Gastrocnemius medialis (tissue), 4 donors: ENCODE results near the gene MTFP1. TPM values are rescaled to one million over a fixed set of nuclear protein-coding genes. Genes with fewer than 3 reads are reported as not detected.
A peak's percentile ranks its signal among the peaks of the same experiment; 100 is the strongest.

Source experiments
- ATAC-seq, 2 donors: fragments of 150-250 bp; one replicate each; pipeline ENCODE4 v1.9.1; 2016
- DNase-seq, 2 donors: peaks; one replicate each; pipeline ENCODE4 v3.0.0-alpha.2; 2019
- H3K27ac ChIP-seq, 4 donors: fragments of 200-600 bp; sonication (generic); 1 replicate in 1 of 4; 2 replicates in 3 of 4; pipeline ENCODE4 v1.5.1; 2016 to 2018; ENCODE audit warnings: mild to moderate bottlenecking in 2 of 4, moderate library complexity in 1 of 4
- H3K27me3 ChIP-seq, 3 donors: fragments of 200-600 bp; sonication (generic) in 2 of 3; 1 replicate in 1 of 3; 2 replicates in 2 of 3; pipeline versions ENCODE4 v1.5.1 to v1.6.0; 2016 to 2019; ENCODE audit warnings: mild to moderate bottlenecking in 1 of 3, moderate library complexity in 1 of 3
- H3K36me3 ChIP-seq, 2 donors: fragments of 200-600 bp; sonication (generic) in 1 of 2; one replicate each; pipeline ENCODE4 v1.5.1; 2017 to 2018
- H3K4me1 ChIP-seq, 2 donors: fragments of 200-600 bp; sonication (generic) in 1 of 2; one replicate each; pipeline ENCODE4 v1.5.1; 2016 to 2017; ENCODE audit warnings: mild to moderate bottlenecking in 2 of 2
- H3K4me3 ChIP-seq, 4 donors: fragments of 200-600 bp; sonication (generic) in 3 of 4; 1 replicate in 1 of 4; 2 replicates in 3 of 4; pipeline ENCODE4 v1.5.1; 2016 to 2019; ENCODE audit warnings: mild to moderate bottlenecking in 2 of 4
- H3K9me3 ChIP-seq, 3 donors: fragments of 200-600 bp; sonication (generic) in 2 of 3; 1 replicate in 1 of 3; 2 replicates in 2 of 3; pipeline ENCODE4 v1.5.1; 2016 to 2019
- POLR2A ChIP-seq, 2 donors: fragments of 450-650 bp; IDR thresholded peaks; one replicate each; pipeline ENCODE4 v1.6.1; 2017; ENCODE audit warnings: antibody characterized with exemption in 2 of 2, mild to moderate bottlenecking in 2 of 2, moderate library complexity in 2 of 2
- in situ Hi-C, 4 donors: fragments of 200-750 bp; cut with MboI; loops; one replicate each; pipeline versions ENCODE4 v1.15.0 to v1.8.0; 2017; ENCODE audit warnings: low sequenced_read_pairs in 4 of 4
- intact Hi-C: fragments of 100-400 bp; cut with DNase I; formaldehyde crosslinking; loops from one replicate; pipeline ENCODE4 v1.15.1; 2023; ENCODE audit warnings: low total_unique reads
- total RNA-seq, 4 donors: library from RNA; depleted of rRNA; stranded (reverse); fragments of >200 nt; gene quantifications; one replicate each; pipeline versions ENCODE4 v1.1.0 to v1.2.3, GENCODE V29; 2016
- TF ChIP-seq, protein P1 (sequence below), 5 experiments: fragments of 450-650 bp in 3 of 5; fragments of 200-600 bp in 2 of 5; sonication (generic) in 2 of 5; IDR thresholded peaks in 4 of 5; conservative IDR thresholded peaks in 1 of 5; 1 replicate in 4 of 5; 2 replicates in 1 of 5; pipeline ENCODE4 v1.5.1; 2016 to 2019; ENCODE audit warnings: antibody characterized with exemption in 5 of 5, mild to moderate bottlenecking in 3 of 5, moderate library complexity in 3 of 5

The MTFP1 gene
- total RNA-seq, 4 donors from 2014 or later = 15.9 to 57.7 (median 44.5) TPM

DNA sequence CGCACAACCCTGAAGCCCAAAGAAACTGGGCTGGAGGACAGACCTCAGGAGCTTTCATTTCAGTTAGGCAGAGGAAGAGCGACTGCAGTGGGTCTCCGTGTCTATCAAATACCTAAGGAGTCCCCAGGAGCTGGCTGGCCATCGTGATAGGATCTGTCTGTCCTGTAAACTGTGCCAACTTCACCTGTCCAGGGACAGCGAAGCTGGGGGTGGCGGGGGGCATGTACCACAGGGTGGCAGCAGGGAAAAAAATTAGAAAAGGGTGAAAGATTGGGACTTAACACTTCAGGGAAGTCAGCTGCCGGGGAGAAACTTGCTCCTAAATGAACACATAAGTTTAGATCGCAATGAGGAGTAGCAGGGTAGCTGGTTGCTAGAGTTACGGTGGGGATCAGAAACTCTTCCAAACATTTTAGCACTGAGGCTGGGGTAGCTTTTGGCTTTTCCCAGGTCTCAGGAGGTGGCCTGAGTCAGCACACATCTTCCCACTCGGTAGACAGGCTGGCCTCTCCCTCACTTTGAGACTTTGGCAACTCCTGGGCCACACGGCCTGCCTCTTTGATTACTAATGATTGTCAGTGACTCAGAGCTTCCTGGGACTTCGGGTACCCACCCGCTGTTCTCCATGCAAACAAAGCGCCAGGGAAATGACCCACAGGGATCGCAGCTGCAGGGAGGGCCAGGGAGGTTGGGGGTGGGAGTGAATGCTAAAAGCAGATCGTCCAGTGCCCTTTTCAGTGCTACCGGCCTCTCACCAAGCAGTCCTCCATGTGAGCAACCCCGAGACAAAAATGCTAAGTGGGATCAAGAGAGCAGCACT, 2.9 kb upstream of the MTFP1 start:
- H3K4me3 ChIP-seq = peak overlapping the region; percentile 60 to 96 (median 78)
- intact Hi-C loops (loop anchor here (5.0 to 10.0 kb wide), 3 partner anchors 272 to 1520 kb away; partner anchors contain the start of genes EWSR1, OSBP2, RHBDD3 and YWHAH), in situ Hi-C loops (no loop called here)
- H3K27ac ChIP-seq = peak overlapping the region; percentile 92 to 100 (median 99)
- H3K9me3 ChIP-seq = no peaks in the 10 kb centered on the region
- peaks cover 31 to 32% of the 10 kb centered on the region in 2 donors for H3K4me1 ChIP-seq
- TF ChIP-seq, protein P1, sequence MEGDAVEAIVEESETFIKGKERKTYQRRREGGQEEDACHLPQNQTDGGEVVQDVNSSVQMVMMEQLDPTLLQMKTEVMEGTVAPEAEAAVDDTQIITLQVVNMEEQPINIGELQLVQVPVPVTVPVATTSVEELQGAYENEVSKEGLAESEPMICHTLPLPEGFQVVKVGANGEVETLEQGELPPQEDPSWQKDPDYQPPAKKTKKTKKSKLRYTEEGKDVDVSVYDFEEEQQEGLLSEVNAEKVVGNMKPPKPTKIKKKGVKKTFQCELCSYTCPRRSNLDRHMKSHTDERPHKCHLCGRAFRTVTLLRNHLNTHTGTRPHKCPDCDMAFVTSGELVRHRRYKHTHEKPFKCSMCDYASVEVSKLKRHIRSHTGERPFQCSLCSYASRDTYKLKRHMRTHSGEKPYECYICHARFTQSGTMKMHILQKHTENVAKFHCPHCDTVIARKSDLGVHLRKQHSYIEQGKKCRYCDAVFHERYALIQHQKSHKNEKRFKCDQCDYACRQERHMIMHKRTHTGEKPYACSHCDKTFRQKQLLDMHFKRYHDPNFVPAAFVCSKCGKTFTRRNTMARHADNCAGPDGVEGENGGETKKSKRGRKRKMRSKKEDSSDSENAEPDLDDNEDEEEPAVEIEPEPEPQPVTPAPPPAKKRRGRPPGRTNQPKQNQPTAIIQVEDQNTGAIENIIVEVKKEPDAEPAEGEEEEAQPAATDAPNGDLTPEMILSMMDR (IDR thresholded peaks at IDR 0.05 in 4 of 5, conservative IDR thresholded peaks at IDR 0.05 in 1 of 5) = no peak
- peak; percentile 45 to 60 for TF ChIP-seq POLR2A (IDR thresholded peaks at IDR 0.05)
- DNase-seq = peak; percentile 79 to 82
- H3K36me3 ChIP-seq = peaks cover 0 to 20% of the 10 kb centered on the region in 2 donors
- ATAC-seq = peak; percentile 23 to 62
- H3K27me3 ChIP-seq = no peaks in the 10 kb centered on the region

DNA sequence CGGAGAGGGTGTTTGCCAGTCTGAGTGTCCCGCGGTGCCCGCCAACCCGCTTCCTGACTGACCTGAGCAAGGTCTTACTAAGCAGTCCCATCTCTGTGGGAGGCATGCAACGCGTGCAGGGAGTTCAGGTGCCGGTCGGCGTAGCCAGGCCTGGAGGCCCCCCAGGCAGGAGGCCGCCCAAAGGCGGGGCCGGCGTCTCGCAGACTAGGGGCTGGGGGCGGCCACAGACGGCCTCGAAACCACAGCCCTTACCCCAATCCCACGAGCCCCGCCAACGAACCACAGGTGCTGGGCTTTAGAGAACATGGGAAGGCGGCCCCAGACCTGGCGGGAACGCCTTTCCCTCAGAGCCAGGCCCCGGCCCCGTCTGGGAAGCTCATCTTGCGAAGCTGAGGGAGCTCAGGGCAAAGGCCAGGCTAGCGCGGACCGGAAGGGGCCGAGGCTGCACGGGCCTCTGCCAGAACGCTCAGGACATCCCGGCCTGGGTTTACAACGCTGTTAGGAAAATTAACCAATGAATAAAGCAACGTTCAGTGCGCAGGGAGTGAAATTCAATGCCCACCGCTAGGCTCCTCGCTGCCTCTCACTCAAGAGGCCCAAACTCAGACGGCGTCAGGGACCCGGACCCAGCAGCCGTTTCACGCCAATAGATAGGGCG, 2.1 kb upstream of the MTFP1 start:
- Histone ChIP-seq H3K4me3 (peak overlapping the region; percentile 60 to 96 (median 78)), H3K27ac (peak overlapping the region; percentile 92 to 100 (median 99)), H3K9me3 (no peaks in the 10 kb centered on the region), H3K36me3 (peaks cover 0 to 13% of the 10 kb centered on the region in 2 donors), H3K27me3 (no peaks in the 10 kb centered on the region), H3K4me1 (peaks cover 31 to 32% of the 10 kb centered on the region in 2 donors)
- DNase-seq = no peak
- in situ Hi-C loops (no loop called here), intact Hi-C loops (loop anchor here (5.0 to 10.0 kb wide), 3 partner anchors 271 to 1519 kb away; partner anchors contain the start of genes EWSR1, OSBP2, RHBDD3 and YWHAH)
- peak; percentile 93 to 95 for TF ChIP-seq POLR2A (IDR thresholded peaks at IDR 0.05)
- TF ChIP-seq, protein P1 (IDR thresholded peaks at IDR 0.05 in 4 of 5, conservative IDR thresholded peaks at IDR 0.05 in 1 of 5) = peak in 4 of 5 experiments; percentile 14 to 38 (median 22)
- peak; percentile 42 to 64 for ATAC-seq

DNA sequence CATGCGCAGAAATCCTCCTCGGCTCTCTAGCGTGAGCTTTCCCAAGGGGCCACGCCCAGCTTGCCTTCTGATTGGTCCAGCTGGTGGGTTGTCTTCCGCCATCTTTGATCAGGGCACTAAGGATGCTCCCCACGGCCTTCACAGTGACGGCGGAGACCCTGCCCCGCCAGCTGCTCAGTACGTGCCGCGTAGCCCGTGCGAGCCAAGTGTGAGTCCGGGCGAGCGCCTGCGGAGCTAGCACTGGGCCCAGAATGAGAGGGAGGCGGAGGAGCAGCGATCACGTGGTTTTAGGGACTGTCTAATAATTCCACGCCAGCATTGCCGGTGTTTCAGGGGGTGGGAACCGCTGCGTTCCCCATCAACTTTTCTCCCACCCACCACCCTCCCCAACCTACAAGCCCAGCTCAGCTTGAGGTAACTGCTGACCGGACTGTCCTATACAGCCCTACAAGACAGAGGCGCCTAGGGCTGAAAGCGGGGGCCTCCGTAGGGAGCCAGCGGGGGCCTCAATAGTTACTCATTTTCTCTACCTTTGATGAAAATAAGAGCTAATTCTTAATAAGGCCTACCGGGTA, 1.5 kb upstream of the MTFP1 start:
- Histone ChIP-seq H3K27me3 (no peaks in the 10 kb centered on the region), H3K36me3 (peaks cover 0 to 7% of the 10 kb centered on the region in 2 donors), H3K27ac (peak overlapping the region; percentile 92 to 100 (median 99)), H3K4me1 (peaks cover 31 to 32% of the 10 kb centered on the region in 2 donors), H3K9me3 (no peaks in the 10 kb centered on the region), H3K4me3 (peak overlapping the region; percentile 60 to 96 (median 78))
- in situ Hi-C loops = no loop called here
- TF ChIP-seq, protein P1 (IDR thresholded peaks at IDR 0.05 in 4 of 5, conservative IDR thresholded peaks at IDR 0.05 in 1 of 5) = no peak
- peak in 1 of 2 donors; percentile 73 for TF ChIP-seq POLR2A (IDR thresholded peaks at IDR 0.05)
- ATAC-seq = peak; percentile 80 to 89
- intact Hi-C loops = loop anchor here (1.0 to 10.0 kb wide), 5 partner anchors 68 to 1518 kb away; partner anchors contain the start of genes CASTOR1, EWSR1, OSBP2 and RHBDD3
- DNase-seq = peak; percentile 99

DNA sequence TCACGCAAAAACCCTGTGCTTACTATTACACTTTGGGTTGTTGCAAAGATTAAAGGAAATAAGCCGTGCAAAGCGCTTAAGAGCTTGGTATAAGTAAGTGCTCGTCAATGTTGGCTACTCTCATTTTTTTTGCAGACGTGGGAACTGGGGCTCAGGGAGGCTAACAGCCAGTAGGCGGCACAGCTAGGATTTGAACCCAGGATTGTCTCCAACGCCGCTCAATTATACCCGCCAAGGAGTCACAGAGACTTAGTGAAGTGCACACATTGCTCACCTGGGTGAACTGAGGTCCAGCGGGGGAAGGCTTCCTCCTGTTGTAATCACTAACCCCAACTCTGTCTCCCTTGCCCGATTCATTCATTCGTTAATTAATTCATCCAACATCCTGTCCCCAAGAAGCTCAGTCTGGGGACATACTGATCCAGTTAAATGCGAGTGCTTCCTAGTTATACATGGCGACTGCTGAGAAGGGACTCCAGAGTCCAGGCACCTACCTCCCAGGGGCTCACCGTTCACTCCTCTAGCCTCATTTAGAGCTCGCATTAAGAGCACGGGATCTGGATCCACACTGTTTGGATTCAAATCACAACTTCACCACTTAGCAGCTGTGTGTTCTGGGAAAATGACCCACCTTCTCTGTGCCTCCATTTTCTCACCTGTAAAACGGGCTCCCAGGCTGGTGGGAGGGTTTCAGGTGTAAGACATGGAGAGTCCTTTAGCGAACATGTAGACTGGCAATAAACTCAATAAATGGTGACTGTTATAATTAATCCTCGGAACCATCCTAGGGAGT, 838 bp upstream of the MTFP1 start:
- H3K36me3 ChIP-seq = peaks cover 0 to under 1% of the 10 kb centered on the region in 2 donors
- peak overlapping the region; percentile 60 to 96 (median 78) for H3K4me3 ChIP-seq
- ATAC-seq (no peak), DNase-seq (no peak)
- TF ChIP-seq POLR2A (IDR thresholded peaks at IDR 0.05) = no peak
- TF ChIP-seq, protein P1 (IDR thresholded peaks at IDR 0.05 in 4 of 5, conservative IDR thresholded peaks at IDR 0.05 in 1 of 5) = no peak
- H3K27ac ChIP-seq = peak overlapping the region; percentile 92 to 100 (median 99)
- in situ Hi-C loops (no loop called here), intact Hi-C loops (loop anchor here (1.0 to 10.0 kb wide), 5 partner anchors 68 to 1518 kb away; partner anchors contain the start of genes CASTOR1, EWSR1, OSBP2 and RHBDD3)
- no peaks in the 10 kb centered on the region for H3K9me3 ChIP-seq
- no peaks in the 10 kb centered on the region for H3K27me3 ChIP-seq
- H3K4me1 ChIP-seq = peaks cover 31 to 32% of the 10 kb centered on the region in 2 donors
